DMS53 treated with DMSO at 0.1 percent for 48 hours (cell line): ENCODE results near the gene KCNG2.

Experiments
- DNase-seq: peaks from one replicate; lab custom pipeline; 2025; ENCODE audit not compliant: unreplicated experiment; lab: John Stamatoyannopoulos, UW

Gene KCNG2

DNA sequence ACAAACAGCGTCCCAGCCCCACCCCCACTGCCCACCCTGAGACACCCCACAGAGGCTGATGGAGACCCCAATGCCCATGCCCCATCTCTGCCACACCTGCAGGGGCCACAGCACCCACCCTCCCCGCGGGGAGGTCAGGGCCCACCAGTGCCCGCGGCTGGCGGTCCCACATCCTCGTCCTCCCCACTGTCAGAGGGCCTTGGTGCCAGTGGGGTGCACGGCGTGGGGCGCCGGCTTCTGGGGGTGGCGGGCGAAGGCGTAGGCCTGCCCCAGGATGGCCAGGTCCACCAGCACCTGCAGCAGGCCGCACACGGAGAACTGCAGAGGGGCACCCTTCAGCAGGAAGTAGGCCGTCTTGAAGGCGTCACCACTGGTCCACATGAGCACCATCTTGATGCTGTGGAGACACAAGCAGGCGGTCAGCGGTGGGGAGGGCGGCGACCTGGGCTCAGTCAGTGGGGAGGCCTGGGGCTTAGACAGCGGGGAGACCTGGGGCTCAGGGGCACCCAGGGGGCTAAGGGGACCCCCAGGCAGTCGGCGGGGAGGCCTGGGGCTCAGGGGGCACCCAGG lies 106.1 kb downstream of the KCNG2 start:
- DNase-seq = no peak

DNA sequence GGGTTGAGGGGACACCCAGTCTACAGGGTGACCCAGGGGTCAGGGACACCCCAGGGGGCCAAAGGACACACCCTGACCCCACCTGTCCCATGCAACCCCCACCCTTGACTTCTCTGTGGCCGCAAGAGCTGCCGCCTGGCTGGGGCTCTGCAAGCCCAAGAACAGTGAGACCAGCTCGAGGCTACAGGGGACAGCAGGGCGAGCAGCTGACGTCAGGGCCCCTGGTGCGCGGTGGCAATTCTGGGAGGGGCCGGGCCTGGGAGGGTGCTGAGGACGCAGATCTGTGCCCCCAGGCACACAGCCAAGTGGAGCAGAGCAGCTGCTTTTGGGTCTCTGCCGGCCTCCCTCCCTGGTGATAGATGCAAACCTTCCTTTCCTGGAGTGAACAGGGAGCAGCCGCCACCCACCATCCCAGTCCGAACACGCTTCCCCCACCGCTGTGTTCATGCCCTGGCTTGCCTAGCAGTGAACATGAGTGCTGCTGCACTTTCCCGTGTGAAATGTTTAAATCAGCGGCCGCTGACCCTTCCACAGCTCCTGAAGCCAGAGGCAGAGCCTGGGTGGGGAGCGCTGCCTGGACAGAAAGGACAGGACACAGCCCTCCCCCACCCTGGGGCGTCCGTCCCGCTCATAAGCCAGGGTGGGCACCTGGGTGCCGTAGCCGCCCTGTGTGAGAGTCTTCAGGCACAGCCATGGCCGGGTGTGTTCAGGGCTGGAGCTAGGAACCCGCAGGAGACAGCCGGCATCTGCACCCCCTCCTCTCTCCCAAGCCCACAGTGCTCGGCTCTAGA lies 106.8 kb downstream of the KCNG2 start:
- DNase-seq = no peak

DNA sequence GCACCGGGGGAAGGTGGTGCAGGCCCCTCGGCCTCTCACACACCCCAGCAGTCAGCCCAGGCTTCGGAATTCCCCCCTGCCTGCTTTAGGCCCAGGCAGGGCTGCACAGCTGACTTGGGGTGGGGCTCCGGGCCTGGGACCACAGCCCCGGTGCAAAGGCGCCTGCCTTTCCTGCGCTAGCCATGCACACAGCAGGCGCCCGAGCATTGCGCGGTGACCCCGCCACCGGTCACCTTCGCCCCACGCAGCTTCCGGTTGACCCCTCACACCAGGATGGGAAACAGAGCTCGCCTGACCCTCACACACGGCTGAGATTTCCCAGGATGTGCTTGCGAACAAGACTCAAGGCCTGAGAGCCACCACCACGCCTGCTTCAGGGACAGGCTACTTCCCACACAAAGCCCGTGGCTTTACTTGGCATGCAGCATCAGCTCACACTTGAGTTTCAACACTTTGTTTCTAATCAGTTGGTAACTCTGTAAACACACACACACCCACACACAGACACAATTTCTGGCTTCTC lies 107.7 kb downstream of the KCNG2 start:
- DNase-seq = no peak

DNA sequence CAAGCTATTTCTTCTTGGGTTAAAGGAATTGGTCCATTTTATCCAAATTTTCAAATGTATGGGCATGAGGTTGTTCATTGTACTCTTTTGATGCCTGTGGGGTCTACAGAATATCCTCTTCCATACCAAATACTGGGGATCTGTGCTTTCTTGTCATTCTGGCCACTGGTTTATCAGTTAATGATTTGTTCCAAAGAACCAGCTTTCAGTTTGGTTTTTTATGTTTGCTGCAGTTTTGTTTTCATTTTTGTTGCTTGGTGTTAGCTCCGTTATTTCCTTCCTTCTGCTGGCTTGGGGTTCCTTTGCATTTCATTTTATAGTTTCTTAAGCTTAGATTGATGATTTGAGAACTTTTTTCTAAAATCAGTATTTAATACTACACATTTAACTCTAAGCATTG lies 108.3 kb downstream of the KCNG2 start:
- DNase-seq = no peak

DNA sequence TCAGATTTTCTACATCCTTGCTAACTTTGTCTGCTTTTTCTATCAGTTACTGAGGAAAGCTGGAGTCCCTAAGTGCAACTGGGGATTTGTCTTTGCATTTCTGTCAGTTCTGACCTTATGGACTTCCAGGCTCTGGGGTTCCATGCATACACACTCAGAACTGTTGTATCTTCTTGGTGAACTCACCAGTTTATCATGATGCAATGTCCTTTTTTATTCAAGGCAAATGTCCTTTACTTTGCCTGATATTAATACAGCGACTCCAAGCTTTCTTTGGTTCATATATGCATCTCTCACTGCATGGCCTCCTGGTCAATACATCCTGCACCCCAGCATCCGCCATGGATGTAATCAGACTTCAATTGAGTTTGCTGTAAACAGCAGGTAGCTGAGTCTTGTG lies 109.0 kb downstream of the KCNG2 start:
- no peak for DNase-seq

DNA sequence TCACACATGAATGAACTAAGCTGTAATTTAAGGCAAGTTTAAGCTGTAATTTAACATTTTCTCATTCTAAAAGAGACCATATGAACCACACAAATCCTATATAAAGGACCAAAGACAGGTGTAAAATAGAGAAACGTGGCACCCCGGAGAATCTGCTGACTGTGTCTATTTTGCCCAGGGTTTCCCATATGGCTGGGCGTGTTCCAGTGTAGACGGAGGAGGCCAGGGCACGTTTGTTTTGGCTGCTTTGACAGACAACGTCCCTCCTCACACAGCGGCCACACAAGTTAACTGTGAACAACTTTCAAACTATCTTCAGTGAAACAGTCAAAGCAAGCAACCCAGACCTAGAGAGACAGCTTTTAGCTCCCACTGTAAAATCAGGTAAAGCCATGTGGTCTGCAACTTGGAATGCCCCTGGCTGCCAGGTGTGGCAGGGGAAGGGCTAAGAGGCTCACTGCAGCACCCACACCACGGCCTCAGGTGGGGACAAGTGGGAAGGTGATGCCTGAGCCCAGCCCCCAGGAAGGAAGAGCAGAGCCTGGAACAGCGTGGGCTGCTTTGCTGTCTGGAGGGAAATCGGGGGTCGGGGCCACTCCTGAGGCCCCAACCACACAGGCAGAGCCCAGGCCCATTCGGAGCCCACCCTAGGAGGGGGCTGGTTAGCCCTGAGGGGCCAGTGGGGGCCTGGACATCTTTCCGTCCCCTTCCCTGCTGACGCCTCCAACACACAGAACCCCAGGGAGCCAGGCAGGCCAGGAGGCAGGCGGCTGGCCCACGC lies 113.0 kb downstream of the KCNG2 start:
- no peak for DNase-seq

DNA sequence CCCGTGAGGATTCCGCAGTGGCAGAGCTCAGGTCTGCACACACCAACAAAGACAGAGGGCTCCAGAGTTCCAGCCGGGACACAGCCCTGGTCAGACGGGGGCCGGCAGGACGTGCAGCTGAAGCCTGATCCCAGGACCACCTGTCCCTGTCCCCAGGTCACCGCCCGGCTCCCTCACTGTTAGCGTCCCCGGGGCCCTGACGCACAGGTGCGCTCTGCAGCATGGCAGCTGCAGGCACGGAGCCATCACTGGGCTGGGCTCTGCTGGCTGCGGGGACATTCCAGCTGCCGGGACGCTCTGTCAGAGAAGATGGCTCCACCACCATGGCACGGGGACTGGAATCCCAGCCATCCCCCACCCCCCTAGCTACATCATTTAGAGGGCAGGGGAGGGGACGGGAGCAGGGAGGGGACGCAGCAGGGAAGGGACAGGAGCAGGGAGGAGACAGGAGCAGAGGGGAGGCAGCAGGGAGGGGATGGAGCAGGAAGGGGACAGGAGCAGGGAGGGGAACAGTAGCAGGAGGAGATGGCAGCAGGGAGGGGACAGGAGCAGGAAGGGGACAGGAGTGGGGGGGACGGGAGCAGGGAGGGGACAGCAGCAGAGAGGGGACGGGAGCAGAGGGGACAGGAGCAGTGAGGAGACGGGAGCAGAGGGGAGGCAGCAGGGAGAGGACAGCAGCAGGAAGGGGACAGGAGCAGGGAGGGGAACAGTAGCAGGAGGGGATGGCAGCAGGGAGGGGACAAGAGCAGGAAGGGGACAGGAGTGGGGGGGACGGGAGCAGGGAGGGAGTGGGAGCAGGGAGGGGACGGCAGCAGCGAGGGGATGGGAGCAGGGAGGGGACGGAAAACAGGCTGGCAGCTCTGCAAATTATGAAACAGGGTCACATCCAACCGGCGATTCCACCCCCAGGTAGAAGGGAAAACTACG lies 113.9 kb downstream of the KCNG2 start:
- no peak for DNase-seq

DNA sequence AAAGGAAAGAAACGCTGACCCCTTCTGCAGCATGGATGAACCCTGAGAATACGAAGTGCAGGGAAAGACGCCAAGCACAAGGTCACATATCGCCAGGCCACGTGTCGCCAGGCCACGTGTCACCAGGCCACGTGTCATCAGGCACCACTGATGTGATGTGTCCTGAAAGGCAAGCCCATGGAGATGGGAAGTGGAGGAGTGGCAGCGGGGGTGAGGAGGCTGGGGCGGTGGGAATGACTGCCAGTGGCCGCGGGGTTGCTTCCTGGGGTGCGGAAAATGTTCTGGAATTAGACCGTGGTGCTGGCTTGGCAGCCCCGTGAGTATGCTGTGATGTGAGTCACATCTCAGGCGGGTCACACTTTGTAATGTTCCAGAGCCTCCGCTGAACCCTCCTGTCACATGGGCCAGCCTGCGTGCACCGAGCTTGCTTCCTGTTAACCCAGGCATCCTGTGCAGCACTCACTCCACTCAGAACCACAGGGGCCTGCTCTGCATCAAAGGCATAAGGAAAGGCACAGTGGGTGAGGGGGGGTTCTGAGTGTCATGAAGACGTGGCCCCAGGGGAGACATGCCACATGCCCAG lies 114.8 kb downstream of the KCNG2 start:
- no peak for DNase-seq

DNA sequence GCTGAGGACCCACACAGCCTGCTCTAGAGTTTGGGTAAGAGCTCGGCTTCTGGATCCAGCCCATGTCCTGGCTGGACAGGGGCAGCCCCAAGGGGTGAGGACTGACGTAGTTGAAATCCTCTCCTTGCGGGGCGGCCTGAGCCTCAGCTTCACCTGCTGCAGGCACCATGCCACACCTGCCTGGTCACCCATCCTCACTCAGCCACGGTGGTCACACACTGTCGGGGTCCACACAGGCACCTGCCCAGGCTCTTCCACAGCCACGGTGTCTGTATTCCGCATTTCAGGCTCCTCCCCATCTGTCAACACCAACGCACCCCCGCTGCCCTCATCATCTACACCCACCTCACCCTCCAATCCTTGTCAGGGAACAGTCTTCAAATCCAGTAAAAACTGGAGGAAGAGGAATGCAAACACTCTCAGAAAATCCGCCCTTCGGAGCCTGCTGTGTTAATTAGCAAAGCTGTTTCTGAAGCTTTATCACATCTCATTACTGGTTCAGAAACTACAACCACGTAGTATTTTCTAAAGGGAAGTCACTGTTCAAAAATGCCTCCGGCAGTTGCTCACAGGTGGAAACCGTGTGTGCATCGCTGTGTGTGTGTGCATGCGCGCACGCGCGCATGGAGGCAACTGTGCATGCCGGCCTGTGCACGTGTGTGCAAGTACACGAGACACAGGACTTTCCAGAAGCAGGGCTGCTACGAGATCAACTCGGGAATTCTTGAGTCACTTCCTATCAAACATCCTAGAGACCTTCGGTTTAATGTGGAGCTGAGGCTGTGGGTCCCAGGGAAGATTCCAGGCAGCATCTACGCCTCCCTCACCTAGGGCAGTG lies 115.5 kb downstream of the KCNG2 start:
- DNase-seq = no peak

DNA sequence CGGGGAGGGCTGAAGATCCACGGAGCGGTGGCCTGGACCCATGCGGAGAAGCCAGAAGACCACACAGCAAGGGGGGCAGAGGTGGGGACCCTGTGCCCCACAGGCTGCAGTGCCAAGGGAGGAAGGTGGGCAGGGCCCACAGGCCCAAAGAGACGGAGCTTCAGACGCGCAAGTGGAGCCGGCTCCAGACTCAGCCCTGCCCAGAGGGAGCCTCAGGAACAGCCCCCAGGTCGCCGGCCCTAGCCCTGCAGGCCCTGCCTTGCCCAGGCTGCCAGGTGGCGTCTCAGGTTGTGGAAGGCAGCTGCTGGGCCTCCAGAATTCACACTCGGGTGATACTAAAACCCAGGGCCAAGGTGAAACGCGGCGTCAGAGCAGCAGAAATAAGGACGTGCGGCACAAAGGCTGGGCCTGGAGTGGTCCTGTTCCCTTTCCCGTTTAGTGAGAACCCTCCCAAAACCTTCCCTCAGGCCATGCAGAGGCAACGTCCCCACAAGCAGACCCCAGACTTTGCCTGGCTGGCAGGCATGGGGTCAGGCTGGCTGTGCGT lies 116.9 kb downstream of the KCNG2 start:
- DNase-seq = no peak

DNA sequence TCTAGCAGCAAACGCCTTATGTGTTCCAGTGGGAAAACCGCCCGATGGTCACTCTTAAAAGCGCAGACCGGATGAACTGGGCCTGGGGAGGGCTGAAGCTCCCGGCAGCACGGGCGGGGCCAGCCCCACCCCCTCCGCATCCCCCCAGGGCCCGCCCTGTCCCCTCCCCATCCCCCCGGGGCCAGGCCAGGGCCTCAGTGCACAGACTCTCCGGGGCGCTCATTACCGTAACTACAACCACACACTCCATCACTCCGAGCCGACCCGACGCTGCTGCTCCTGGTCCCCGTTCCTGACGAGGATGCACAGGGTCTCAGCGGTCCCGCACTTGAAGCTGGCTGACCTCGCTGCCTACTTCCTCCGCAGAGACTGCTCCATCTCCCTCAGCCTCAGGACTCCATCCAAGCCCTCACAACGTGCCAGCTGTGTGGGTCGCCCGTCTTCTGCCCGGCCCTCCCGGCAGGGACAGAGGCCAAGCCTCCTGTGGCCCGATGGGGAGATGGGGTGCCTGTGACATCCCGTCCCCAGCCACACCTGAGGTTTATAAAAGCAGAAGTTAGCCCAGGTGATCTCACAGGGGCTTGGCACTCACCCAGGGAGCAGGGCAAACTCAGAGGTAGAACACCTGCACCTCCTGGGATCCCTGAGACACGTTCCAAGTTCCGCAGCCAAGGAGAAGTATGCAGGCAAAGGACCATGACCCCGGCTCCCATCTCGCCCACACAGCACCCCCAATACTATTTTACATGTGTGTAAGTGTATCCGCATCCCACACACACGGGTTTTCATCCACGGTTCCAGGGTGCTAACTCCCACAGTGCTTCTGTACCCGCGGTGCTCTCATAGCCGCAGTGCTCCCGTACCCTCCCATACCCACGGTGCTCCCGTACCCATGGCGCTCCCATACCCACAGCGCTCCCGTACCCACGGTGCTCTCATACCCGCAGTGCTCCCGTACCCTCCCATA lies 117.7 kb downstream of the KCNG2 start:
- DNase-seq = no peak

DNA sequence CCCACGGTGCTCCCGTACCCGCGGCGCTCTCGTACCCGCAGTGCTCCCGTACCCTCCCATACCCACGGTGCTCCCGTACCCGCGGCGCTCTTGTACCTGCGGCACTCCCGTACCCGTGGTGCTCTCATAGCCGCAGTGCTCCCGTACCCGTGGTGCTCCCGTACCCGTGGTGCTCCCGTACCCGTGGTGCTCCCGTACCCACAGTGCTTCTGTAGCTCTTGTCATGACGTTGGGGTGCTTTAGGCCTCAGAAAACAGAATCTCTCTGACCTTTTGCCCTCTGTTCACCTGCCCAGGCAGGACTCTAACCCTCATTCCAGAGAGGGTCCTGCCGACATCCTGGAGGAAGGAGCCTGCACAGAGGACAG lies 118.4 kb downstream of the KCNG2 start:
- DNase-seq = no peak

DNA sequence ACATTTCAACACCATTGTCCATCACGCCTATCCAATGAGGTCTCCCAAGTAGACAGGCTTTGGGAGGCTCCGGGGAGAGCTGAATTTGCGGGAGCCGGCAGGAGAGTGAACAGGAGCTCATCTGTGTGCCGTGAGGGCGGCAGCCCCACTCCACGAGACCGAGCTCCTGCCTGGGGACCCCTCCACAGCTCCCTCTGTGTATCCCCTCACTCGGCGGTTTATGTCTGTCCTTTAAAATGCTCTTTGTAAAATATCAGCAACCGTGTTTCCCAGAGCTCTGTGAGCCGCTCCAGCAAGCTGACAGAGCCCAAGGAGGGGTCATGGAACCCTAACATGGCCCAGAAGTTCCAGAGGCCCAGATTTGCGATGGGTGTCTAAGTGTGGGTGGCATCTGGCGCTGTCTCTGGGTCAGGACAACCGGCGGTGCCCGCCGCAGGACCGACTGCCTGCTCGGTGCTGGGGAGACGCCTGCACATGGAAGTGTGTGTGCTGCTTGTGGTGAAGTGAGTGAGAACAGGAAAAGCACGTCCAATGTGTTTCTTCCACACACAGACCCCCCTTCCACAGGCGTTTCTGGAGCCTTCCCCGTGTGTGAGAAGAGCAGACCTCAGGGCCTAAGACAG lies 118.9 kb downstream of the KCNG2 start:
- DNase-seq = no peak

DNA sequence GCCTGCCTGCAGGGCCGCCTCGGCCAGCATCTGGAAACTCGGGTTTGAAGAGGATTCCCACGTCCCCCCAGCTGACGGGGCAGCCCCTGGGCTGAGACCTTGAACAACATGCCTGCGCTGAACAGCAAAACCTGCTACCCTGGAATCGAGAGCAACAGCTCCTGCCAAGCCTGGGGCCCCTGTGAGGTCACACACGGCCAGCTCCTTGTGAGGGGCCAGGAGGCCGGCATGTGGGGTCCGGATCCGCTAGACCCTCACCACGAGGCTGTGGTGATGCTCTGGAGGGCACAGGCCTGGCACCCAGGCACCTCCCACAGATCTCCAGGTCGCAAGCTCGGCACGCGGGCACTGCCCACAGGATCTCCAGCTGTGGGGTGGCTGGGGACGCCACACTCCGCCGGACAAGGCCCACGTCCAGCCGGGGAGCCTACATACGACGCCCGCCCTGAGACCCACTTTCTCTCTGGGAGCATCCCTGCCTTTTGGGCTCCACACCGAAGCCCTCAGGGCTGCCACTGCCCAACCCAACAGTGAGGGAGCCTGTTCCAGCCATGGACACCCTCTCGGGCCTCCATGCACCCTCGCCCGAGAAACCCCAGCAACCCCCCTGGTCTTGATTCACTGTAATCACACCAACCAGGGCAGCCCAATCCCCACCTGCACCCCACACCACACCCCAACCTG lies 119.6 kb downstream of the KCNG2 start:
- no peak for DNase-seq

DNA sequence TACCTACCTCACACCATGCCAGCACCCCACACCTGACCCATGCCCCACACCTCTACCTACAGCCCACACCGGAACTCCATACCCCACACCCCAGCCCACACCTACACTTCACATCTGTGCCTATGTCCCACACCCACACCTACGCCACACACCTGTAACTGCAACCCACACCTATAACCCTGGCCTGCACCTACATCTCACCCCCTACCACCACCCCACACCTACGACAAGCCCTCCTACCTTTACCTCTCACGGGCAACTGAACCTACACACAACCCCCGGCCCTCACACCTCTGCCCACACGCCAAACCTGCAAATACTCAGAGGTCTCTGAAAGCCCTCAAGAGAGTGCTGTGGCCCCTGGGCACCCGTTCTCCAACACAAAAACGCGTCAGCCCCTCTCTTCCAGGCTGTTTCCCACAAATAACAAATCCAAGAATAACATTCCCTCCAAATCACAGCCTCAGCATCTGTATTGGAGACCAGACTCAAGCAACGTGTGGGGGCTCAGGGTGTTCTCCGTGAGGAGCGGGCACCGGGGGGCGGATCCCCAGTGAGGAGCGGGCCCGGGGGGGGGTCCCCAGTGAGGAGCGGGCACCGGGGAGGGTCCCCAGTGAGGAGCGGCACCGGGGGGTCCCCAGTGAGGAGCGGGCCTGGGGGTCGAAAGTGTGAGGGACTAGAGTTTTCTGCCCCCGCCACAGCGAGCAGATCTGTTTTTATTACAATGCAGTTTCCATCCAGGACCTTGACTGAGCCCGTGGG lies 120.3 kb downstream of the KCNG2 start:
- DNase-seq = no peak

DNA sequence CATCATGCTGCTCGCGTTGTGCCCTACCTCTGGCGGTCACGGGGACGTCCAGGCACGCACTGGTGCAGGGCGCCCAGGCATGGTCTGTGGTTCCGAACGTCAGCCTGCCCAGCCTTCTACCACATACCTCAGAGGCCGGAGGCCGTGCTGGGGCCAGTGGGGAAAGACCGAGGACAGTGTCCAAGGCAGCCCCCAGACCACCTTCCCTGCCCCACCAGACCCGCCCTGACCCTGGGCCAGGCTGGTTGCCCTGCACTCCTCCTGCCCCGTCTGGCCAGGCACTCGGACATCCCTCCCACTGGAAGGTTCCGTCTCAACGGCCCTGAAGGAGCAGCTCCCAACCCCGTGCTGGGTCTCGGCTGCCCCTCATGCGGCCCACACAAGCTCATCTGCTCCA lies 120.9 kb downstream of the KCNG2 start:
- no peak for DNase-seq

DNA sequence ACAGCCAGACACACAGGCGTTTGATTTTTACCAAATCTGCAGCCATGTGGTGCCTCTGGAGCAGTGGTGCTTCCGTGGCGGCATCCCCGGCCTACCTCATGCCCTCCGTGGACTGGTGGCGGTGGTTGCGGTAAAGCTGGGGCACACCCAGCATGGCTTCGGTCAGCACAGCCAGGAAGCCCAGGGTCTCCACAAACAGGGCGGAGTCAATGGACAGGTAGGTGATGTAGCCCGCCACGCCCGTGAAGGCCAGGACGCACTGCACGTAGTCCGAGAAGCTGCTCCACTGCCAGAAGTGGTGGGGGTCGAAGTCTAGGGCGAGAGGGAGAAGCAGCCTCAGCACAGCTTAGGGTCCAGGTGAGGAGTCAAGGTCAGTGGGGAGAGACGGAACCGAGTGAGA lies 121.4 kb downstream of the KCNG2 start:
- no peak for DNase-seq
